Adrenal gland (tissue), 12 donors: ENCODE data around the gene QTRT2. TPM values are rescaled to one million over a fixed set of nuclear protein-coding genes. Genes with fewer than 3 reads are reported as not detected.

Source experiments
- DNase-seq, 7 donors: peaks; one replicate each; pipeline ENCODE4 v3.0.0-alpha.2; 2019 to 2020
- H3K27ac ChIP-seq, 5 donors: fragments of 200-600 bp; sonication (generic) in 4 of 5; 1 replicate in 3 of 5; 2 replicates in 2 of 5; pipeline versions ENCODE4 v1.5.1 to v1.8.0; 2016 to 2020; ENCODE audit warnings: mild to moderate bottlenecking in 1 of 5
- H3K27me3 ChIP-seq: fragments of 200-600 bp; 2 replicates; pipeline ENCODE4 v1.8.0; 2021
- H3K36me3 ChIP-seq, 2 donors: fragments of 200-600 bp; replicated peaks in 1 of 2; 1 replicate in 1 of 2; 2 replicates in 1 of 2; pipeline versions ENCODE4 v1.5.1 to v1.8.0; 2018 to 2022
- H3K4me1 ChIP-seq, 2 donors: fragments of 200-600 bp; replicated peaks in 1 of 2; 1 replicate in 1 of 2; 2 replicates in 1 of 2; pipeline versions ENCODE4 v1.5.1 to v1.8.0; 2018 to 2021
- H3K4me3 ChIP-seq, 4 donors: fragments of 200-600 bp; sonication (generic) in 3 of 4; one replicate each; pipeline ENCODE4 v1.5.1; 2016 to 2018
- H3K9me3 ChIP-seq, 3 donors: fragments of 200-600 bp; sonication (generic) in 1 of 3; replicated peaks in 1 of 3; 1 replicate in 2 of 3; 2 replicates in 1 of 3; pipeline versions ENCODE4 v1.5.1 to v1.8.0; 2016 to 2021
- POLR2A ChIP-seq, 2 donors: fragments of 450-650 bp; IDR thresholded peaks; one replicate each; pipeline ENCODE4 v1.6.1; 2017; ENCODE audit warnings: antibody characterized with exemption in 2 of 2, mild to moderate bottlenecking in 2 of 2, moderate library complexity in 1 of 2
- WGBS, 4 donors: extraction: QIAGEN DNeasy Blood & Tissue Kit in 2 of 4; methylation state at CpG; one replicate each; pipeline versions ENCODE4 v1.1.5 to v1.1.7; 2013 to 2017; 5-methylcytosine and 5-hydroxymethylcytosine counted together
- intact Hi-C, 2 donors: fragments of 100-400 bp; cut with DNase I; formaldehyde crosslinking; loops; one replicate each; pipeline versions ENCODE4 v1.14.1 to v1.15.0; 2022 to 2023
- polyA plus RNA-seq, 3 donors: library from polyadenylated mRNA; stranded (reverse); fragments of 200-250 nt in 2 of 3; fragments of 350-450 nt in 1 of 3; fragmentation: Illumina TruSeq in 1 of 3; extraction: RNeasy Lipid Tissue Mini Kit (QIAGEN cat#74804) in 1 of 3; gene quantifications; one replicate each; pipeline ENCODE4 v1.2.3, GENCODE V29; 2013 to 2014
- total RNA-seq, 9 donors: library from RNA; depleted of rRNA in 4 of 9; stranded (reverse); fragments of >200 nt in 4 of 9; fragments of 120-200 nt in 1 of 9; fragmentation: NEBNext Ultra II Directional in 1 of 9; extraction: Animal tissue kit (Norgen Biotek cat#: 25700) in 1 of 9; gene quantifications; one replicate each; pipeline versions ENCODE4 v1.1.0 to v1.2.4, GENCODE V29; 2013 to 2023
- TF ChIP-seq, protein P1 (sequence below), 6 experiments: fragments of 450-650 bp in 4 of 6; fragments of 200-600 bp in 2 of 6; sonication (generic) in 1 of 6; IDR thresholded peaks; 1 replicate in 5 of 6; 2 replicates in 1 of 6; pipeline versions ENCODE4 v1.5.1 to v1.8.0; 2016 to 2021; ENCODE audit warnings: antibody characterized with exemption in 6 of 6, mild to moderate bottlenecking in 2 of 6, moderate library complexity in 1 of 6
- donor health status: healthy with polysubstance abuse.
- donor health status: Bipolar disorder and iron deficiency.
- donor health status: DM: yes; HTN: yes; CAD: no.
- donor health status: DM: no; HTN: no; CAD: no.
- donor health status: DM: no; HTN: no; CAD: no.
- donor health status: DM: yes; HTN: yes; CAD: no.

QTRT2 gene
- total and polyA plus RNA-seq, 12 donors, result 6.9 to 45.5 (median 22.2) TPM

DNA sequence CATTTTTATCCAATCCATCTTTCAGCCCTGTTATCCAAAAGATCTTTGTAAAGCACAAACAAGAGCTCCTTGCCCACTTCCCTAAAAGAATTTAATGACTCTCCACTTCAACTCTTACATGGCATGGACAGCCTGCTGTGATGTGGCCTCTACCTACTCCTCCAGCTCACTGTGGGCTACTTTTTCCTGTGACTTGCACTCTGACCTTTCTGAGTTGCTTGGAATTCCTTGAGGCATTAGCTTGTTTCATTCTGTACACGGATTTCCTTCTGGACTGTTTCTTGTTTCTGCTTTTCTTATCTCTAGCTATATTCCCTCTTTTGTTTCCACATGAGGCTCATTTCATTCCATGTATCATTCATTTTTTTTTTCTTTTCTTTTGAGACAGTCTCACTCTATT is 15.2 kb downstream of the QTRT2 start:
- TF ChIP-seq POLR2A (IDR thresholded peaks at IDR 0.05), result no peak
- TF ChIP-seq, protein P1, sequence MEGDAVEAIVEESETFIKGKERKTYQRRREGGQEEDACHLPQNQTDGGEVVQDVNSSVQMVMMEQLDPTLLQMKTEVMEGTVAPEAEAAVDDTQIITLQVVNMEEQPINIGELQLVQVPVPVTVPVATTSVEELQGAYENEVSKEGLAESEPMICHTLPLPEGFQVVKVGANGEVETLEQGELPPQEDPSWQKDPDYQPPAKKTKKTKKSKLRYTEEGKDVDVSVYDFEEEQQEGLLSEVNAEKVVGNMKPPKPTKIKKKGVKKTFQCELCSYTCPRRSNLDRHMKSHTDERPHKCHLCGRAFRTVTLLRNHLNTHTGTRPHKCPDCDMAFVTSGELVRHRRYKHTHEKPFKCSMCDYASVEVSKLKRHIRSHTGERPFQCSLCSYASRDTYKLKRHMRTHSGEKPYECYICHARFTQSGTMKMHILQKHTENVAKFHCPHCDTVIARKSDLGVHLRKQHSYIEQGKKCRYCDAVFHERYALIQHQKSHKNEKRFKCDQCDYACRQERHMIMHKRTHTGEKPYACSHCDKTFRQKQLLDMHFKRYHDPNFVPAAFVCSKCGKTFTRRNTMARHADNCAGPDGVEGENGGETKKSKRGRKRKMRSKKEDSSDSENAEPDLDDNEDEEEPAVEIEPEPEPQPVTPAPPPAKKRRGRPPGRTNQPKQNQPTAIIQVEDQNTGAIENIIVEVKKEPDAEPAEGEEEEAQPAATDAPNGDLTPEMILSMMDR (IDR thresholded peaks at IDR 0.05), result no peak
- H3K36me3 ChIP-seq, result peaks cover 0 to 36% of the 10 kb centered on the region in 2 donors
- 62 to 74% (median 65%) methylated on average over 1 of the region's 1 CpG for WGBS, 4 donors

DNA sequence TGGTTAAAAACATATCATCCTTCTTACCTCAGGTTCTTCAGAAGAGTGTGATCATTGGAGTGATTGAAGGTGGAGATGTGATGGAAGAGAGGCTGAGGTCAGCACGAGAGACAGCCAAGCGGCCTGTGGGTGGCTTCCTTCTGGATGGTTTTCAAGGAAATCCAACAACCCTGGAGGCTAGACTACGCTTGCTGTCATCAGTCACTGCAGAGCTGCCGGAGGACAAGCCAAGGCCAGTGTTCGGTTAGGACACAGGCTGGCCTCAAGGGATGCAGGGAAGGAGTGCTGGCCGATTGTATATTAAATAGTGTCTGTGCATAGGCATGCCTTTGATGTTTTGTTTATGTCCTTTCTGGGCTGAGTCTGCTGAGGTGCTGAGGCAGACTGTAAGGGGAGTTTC is 20.2 kb downstream of the QTRT2 start:
- H3K27ac ChIP-seq, result peak overlapping the region in 1 of 5 donors; percentile 29
- intact Hi-C loops, result no loop called here
- H3K4me1 ChIP-seq, result no peaks in the 10 kb centered on the region
- TF ChIP-seq, protein P1 (IDR thresholded peaks at IDR 0.05), result peak in 1 of 6 experiments; percentile 10
- TF ChIP-seq POLR2A (IDR thresholded peaks at IDR 0.05), result no peak
- H3K27me3 ChIP-seq, result no peaks in the 10 kb centered on the region
- no peaks in the 10 kb centered on the region for H3K9me3 ChIP-seq
- peak; percentile 58 to 86 (median 75) for DNase-seq
- WGBS, 4 donors, result 42 to 57% (median 50%) methylated on average over 4 to 6 of the region's 6 CpGs
- H3K4me3 ChIP-seq, result no peak overlapping the region
- peaks cover 0 to 38% of the 10 kb centered on the region in 2 donors for H3K36me3 ChIP-seq

More for the DNA sequence above, 15.2 kb downstream of the QTRT2 start:
- H3K4me3 ChIP-seq, result no peak overlapping the region
- H3K9me3 ChIP-seq, result no peaks in the 10 kb centered on the region
- H3K4me1 ChIP-seq, result no peaks in the 10 kb centered on the region
- intact Hi-C loops, result no loop called here
- H3K27ac ChIP-seq, result no peak overlapping the region
- no peak for DNase-seq
- no peaks in the 10 kb centered on the region for H3K27me3 ChIP-seq

DNA sequence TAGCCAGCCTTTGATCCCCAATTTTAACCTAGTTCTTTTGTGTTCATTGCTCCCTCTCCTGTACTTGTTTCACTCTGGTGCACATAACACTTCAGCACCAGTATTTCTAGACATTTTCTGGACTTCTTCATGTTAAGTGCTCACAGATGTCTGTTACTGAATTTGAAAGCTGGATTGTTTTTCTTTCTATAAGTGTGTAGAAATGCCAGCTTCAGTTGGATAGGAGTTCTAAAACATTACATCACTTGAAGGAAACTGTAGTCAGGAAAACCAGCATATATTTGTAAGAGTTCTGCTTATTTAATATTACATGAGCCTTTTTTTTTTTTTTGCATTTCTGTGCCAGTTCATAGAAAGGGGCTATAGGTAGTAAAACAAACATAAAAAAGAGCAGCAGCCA is 21.6 kb downstream of the QTRT2 start:
- H3K27me3 ChIP-seq, result no peaks in the 10 kb centered on the region
- no peaks in the 10 kb centered on the region for H3K4me1 ChIP-seq
- TF ChIP-seq POLR2A (IDR thresholded peaks at IDR 0.05), result no peak
- TF ChIP-seq, protein P1 (IDR thresholded peaks at IDR 0.05), result no peak
- H3K9me3 ChIP-seq, result no peaks in the 10 kb centered on the region
- peaks cover 0 to 30% of the 10 kb centered on the region in 2 donors for H3K36me3 ChIP-seq
- H3K27ac ChIP-seq, result no peak overlapping the region
- intact Hi-C loops, result no loop called here
- DNase-seq, result no peak
- no peak overlapping the region for H3K4me3 ChIP-seq

DNA sequence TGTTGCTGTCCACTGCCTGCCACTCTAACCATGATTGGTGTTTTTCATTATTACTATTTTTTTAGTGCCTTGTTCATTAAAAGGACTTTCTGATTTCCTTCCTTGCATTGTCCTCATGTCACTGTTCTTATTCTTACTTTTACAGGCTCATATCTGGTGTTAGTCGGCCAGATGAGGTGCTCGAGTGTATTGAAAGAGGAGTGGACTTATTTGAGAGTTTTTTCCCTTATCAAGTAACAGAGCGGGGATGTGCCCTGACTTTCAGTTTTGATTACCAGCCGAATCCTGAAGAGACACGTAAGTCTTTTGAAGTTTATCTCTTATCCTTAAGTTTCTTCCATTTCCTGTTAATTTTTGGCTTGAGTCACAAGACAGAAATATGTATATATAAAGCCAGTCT is 23.2 kb downstream of the QTRT2 start:
- Histone ChIP-seq H3K27me3 (no peaks in the 10 kb centered on the region), H3K4me3 (peak overlapping the region in 1 of 4 donors; percentile 33), H3K9me3 (no peaks in the 10 kb centered on the region), H3K36me3 (peaks cover 0 to 25% of the 10 kb centered on the region in 2 donors), H3K4me1 (no peaks in the 10 kb centered on the region), H3K27ac (peak overlapping the region in 3 of 5 donors; percentile 28 to 62 (median 46))
- peak in 3 of 7 donors; percentile 17 to 35 (median 25) for DNase-seq
- 31 to 42% (median 37%) methylated on average over 5 of the region's 5 CpGs for WGBS, 4 donors
- TF ChIP-seq, protein P1 (IDR thresholded peaks at IDR 0.05), result no peak
- TF ChIP-seq POLR2A (IDR thresholded peaks at IDR 0.05), result no peak
- intact Hi-C loops, result no loop called here
